ENCODE measurements around the gene RET.

The RET gene

GRCh38 chr10:43076876-43077420 is at the start of gene RET:
TSS of gene RET (plus strand) at chr10:43077069. CDS start at chr10:43077259, 190 bp downstream.
- no peak for DNase-seq

- DNase-seq, result no peak
Measured at GRCh38 chr10:43027331-43027955, 49.4 kb upstream of the RET start.

GRCh38 chr10:43028143-43028542 is 48.7 kb upstream of the RET start:
- DNase-seq, result no peak

GRCh38 chr10:43029043-43029442 is 47.8 kb upstream of the RET start:
- DNase-seq, result no peak

- DNase-seq, result no peak
Measured at GRCh38 chr10:43032613-43033012, 44.3 kb upstream of the RET start.

- no peak for DNase-seq
Measured at GRCh38 chr10:43035800-43036199, 41.1 kb upstream of the RET start.

- DNase-seq, result no peak
Measured at GRCh38 chr10:43036481-43037428, 40.1 kb upstream of the RET start.

GRCh38 chr10:43037440-43037839 is 39.4 kb upstream of the RET start:
- no peak for DNase-seq

- DNase-seq, result no peak
Measured at GRCh38 chr10:43037942-43038782, 38.7 kb upstream of the RET start.

GRCh38 chr10:43038783-43039623 is 37.9 kb upstream of the RET start:
- DNase-seq, result no peak

- DNase-seq, result no peak
Measured at GRCh38 chr10:43039624-43040481, 37.0 kb upstream of the RET start.

GRCh38 chr10:43040482-43041256 is 36.2 kb upstream of the RET start:
- no peak for DNase-seq

GRCh38 chr10:43041422-43042342 is 35.2 kb upstream of the RET start:
- DNase-seq, result no peak

- no peak for DNase-seq
Measured at GRCh38 chr10:43042503-43043341, 34.1 kb upstream of the RET start.

GRCh38 chr10:43043342-43043772 is 33.5 kb upstream of the RET start:
- DNase-seq, result no peak

- no peak for DNase-seq
Measured at GRCh38 chr10:43043773-43044447, 33.0 kb upstream of the RET start.

- no peak for DNase-seq
Measured at GRCh38 chr10:43044448-43044921, 32.4 kb upstream of the RET start.
